A172 (cell line): Measurements from ENCODE around the gene GTF3C2. TPM values are rescaled to one million over a fixed set of nuclear protein-coding genes. Genes with fewer than 3 reads are reported as not detected.
"Not testable (repeated sequence)": the region's sequence is repeated elsewhere in the genome, so short reads cannot be mapped to it uniquely, and the experiment has no call there.

Experiments
- DNase-seq: peaks from one replicate; pipeline ENCODE4 v3.0.0-alpha.2; 2015; ENCODE audit warnings: low spot score
- total RNA-seq: library from RNA; depleted of rRNA; stranded (reverse); fragments of >200 nt; shearing (Covaris generic); gene quantifications from 2 replicates; pipeline ENCODE4 v1.2.3, GENCODE V29; 2014

The GTF3C2 gene
- total RNA-seq, 1 experiment from 2014 or later, result 67.8 TPM

DNA sequence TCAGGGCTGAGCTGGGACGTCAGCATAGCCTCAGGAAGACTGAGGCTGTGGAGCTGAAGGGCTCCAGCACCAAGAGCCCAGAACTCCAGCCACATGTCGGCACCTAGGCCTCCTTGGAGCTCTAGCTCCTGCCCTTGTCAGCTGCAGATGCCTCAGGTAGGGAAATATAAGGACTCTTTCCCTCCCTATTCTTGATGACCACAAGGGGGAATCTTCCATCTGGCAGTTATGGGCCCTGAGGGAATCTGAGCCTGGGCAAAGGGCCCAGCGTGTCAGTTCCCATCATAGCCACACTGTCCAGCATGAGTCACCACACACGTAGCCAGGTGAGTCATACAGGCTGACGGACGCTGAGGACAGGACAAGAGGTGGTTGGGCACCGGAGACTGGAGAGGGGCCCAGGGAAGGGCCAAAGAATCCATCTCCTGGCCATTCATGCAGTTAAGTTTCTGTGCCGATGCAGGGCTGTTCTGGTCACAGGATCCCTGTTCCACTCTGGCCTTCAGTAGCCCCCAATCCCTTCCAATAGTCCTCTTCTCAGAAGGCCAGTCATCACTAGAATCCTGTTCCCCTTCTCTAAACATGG, 35.5 kb downstream of the GTF3C2 start:
- peak; percentile 99 for DNase-seq

DNA sequence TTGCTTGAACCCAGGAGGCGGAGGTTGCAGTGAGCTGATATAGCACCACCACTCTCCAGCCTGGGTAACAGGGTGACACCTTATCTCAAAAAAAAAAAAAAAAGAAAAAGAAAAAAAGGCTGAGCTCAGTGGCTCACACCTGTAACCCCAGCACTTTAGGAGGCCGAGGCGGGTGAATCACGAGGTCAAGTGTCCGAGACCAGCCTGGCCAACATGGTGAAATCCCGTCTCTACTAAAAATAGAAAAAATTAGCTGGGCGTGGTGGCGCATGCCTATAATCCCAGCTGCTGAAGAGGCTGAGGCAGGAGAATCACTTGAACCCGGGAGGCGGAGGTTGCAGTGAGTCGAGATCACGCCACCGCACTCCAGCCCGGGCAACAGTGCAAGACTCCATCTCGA, 36.7 kb downstream of the GTF3C2 start:
- peak; percentile 43 for DNase-seq

DNA sequence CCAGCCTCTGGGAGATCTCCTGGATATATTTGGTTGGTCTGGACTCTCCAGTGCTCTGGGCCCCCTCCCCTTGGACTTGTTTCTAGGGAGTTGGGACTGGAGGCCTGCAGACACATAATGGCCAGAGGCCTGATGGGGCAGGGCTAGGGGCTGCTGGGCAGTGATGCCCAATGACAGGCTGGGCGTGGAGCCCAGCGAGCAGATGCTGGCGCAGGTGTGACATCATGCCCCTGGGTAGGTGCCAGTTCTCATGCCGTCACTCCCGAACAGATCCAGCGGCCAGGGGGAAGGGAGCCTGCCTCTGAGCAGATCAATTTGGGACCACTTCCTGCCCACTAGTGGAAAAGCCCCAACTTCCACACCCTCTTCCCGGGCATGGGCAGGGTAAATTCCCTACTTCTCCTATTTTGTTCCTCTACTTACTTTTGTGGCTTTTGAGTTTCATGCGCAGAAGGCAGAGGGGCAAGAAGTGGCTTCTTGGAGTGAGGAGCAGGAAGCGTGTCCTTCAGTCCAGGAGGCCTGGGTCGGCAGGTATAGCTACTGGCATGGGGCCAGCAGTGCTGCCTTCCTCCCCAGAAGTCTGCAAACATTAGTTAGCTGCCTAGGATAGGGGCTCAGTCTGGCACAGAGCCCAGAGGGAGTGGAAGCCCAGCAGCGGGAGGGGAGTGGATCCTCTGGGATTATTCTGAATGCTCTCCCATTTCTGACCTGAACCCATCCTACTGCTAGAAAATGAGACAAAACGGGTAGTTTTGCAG, 39.7 kb downstream of the GTF3C2 start:
- DNase-seq, result no peak

DNA sequence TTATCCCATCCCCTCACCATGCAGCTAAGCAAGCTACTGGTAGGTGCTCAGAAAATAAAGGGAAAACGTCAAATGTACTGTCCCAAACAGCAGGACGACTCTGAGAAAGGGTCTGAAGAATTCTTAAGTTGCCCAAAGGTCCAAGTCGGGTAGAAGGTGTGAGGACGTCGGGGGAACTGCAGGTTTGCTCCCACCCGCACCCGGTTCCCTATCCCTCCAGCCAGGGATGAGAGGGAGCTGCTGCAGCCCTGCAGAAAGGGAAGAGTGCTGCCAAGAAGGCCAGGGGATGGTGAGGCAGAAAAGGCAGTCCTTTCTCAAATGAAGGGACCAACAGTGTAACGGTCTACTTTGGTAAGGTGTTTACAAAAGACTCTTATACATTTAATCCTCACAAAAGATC, 41.4 kb downstream of the GTF3C2 start:
- DNase-seq, result no peak

DNA sequence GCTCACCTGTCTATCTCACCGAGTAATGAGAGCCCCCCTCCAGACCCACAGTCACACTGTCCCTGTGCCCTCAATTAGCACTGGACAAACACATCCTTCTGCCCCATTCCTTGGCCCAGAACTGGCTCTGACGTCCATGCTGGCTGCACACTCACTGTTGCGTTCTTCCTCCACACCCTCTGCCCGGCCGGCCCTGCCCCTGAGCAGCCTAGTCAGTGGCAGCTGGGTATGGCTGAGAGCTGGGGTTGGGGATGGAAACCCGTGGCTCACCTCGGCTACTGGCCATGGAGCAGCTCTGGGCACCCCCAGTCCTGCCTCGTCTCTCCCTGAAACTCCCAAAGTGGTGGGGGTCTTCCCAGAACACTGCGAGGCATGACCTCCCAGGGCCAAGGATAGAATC, 41.9 kb downstream of the GTF3C2 start:
- DNase-seq, result no peak

DNA sequence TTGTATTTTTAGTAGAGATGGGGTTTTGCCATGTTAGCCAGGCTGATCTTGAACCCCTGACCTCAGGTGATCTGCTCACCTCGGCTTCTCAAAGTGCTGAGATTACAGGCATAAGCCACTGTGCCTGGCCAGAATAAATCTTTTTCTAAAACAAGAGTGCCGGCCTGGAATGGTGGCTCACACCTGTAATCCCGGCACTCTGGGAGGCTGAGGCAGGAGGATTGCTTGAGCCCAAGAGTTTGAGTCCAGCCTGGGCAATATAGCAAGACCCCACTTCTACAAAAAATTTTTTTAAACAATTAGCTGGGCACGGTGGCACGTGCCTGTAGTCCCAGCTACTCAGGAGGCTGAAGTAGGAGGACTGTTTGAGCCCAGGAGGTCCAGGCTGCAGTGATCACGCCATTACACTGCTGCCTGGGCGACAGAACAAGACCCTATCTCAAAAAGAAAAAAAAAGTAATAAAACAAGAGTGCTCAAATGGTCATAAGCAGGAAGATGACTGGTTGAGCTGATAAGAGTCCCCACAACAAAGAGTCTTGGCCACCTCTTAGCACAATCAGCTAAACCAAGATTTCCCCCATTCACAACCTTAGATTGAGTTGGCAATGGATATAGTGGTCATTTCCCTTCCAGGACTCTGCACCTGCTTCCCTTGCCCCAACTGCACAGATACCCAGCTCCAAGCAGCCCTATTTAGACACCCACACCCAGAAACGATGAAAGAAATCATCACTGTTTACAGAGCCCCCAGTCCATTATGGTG, 42.5 kb downstream of the GTF3C2 start:
- no peak for DNase-seq

DNA sequence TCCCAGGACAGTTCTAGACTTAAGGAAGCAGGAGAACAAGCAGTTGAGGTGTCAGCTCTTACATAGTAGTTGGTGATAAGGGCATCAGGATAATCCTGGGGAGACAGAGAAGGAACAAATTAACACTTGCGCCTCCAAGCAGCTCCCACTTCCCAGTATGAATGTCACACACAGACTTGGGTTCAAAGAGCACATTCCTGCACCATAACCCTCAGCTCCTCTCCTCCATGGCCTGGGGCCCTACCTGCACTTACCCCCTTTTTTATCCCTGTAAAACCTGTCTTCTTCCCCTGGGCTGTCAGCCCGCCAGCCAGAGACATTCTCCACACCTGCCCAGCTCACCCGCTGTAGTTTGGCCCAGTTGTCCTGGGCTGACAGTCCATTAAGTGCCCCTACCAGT, 44.4 kb downstream of the GTF3C2 start:
- no peak for DNase-seq

DNA sequence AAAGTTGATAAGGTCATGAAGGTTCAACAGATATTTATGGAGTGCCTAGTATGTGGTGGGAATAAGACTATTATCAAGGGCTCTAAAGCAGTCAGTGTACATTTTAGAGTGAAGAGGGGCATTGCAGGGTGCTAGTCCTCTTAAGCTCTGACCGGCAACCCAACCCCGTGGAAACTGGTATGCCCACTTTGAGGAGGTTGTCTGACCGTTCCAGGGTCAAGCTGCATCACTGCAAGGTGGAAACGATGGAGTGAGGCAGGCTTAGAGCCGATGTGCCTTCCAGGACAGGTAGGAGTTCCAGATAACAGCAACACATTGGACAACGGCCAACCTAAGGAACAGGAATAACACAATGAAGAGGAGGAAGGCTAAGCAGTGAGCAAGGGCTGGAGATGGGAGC, 46.9 kb downstream of the GTF3C2 start:
- DNase-seq, result no peak

DNA sequence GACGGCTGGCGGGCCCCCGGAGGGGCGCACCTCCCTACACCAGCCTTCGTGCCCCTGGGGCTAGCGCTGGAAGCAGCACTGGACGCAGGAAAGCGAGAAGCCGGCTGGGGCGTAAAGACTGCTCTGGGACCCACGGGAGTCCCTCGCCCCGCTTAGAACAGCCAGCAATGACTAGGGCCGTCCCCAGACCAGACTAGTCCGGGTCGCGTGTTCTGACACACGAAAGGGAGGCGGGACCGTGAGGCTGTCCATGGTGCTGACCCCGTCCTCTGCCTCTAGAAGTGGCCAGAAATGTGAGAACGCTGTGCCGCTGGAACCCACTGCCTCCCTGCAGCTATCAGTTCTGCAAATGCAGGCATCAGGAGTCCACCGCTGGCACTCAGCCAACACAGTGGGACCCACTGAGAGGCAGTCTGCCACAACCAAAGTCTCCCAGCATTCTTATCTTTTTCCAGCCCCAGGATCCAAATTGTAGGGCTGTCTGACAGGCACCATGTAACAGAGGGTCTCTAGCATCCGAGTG, 48.1 kb downstream of the GTF3C2 start, which contains the start of gene UCN:
Gene UCN, minus strand, starts transcription at position 87 of the 523 bp plus-strand sequence. CDS start 550 bp downstream, outside the sequence.
- no peak for DNase-seq

DNA sequence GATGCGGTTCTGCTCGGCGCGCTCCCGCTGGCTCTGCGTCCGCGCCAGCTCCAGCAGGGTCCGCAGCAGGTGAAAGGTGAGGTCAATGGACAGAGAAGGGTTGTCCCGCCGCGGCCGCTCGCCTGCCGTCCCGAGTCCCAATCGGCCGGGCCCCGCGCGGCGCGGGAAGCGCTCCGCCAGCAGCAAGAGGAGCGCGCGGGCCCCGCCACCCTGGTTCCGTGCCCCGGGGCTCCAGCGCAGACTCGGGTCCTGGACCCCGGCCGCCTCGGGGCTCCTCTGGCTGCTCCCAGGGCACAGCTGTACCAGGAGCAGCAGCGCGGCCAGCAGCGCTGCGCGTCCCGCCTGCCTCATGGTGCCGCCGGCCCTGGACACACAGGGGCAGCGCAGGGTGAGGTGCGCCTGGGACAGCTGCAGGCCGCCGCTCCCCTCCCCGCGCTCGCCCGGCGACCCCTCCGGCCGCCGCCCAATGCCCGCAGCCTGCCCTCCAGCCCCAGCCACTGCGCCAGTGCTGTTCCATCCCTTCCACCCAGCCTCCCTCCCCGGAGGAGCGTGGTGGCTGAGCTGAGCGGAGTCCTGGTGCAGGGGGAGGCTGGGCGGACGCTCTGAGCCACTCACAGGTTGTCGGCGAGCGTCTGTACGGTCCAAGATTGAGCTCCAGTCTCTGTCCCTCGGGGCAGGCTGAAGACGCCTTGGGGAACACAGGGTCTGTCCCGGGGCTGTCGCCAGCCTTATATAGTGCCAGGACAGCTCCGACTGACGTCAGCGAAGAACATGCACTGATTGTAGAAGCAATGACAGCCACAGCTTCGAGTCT, 48.8 kb downstream of the GTF3C2 start:
- no peak for DNase-seq

DNA sequence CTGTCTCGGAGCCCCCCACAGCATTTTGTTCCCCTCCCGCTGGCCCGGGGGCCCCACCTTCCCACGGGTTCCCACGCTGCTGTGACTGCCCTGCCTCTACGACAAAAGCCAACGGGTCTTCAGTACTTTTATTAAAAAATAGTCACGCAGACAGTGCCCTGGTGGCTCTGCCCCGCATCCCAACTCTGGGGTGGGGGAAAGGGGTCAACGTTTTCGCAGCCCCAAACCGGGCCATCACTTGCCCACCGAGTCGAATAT, 49.3 kb downstream of the GTF3C2 start:
- DNase-seq, result no peak

DNA sequence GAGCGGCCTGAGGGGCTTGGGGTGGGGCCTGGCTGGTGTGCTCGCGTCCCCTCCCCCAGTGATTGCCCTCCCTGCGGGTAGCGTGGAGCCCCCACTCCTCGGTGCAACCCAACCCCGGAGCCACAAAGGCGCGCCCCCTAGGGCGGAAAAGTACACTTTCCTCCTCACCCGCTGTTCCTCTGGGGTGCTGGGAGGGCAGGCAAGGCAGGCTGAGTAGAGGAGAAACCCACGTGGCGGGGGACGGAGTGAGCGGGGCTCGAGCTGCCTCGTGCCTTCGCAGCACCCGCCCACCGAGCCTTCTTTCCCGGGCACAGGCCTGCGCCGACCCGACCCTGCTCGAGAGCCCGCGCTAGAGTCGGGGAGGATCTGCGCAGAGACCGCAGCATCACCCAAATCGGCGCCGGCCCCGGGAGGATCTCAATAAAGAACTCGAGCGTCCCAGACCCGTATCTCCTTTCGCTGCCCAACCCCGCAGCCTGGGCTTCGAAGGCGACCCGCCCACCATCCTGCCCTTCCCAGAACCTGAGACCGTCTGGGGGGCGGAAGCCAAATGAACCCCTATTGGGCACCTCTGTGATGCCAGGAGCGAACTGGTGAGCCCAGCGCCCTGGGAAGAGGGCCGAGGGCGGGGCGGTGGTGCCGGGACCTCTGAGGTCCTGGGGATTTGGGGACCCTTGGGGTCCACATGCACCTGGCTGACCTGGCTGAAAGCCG, 49.8 kb downstream of the GTF3C2 start:
- no peak for DNase-seq

DNA sequence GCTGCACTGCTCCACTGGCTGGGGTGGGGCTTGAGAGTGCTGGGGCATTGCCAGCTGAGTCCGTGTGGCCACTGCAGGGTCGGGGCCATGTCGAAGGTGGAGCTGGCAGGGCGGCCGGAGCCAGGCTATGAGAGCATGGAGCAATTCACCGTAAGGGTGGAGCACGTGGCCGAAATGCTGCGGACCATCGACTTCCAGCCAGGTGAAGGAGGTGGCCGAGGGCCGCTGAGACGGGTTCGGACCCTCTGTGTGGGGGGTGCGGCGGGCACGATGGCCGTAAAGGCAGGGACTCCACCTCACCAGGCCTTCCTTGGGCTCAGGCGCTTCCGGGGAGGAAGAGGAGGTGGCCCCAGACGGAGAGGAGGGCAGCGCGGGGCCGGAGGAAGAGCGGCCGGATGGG, 50.4 kb downstream of the GTF3C2 start:
- DNase-seq, result no peak

DNA sequence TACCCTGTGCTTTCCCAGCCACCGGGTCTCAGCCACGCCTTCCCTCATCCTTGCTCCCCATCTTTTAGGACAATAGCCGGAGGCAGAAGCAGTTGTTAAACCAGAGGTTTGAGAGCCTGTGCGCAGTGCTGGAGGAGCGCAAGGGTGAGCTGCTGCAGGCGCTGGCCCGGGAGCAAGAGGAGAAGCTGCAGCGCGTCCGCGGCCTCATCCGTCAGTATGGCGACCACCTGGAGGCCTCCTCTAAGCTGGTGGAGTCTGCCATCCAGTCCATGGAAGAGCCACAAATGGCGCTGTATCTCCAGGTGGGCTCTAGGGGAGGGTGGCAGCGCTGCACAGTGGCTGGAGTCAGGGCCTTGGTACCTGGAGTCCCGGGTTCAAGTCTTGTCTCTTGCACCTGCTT, 51.0 kb downstream of the GTF3C2 start:
- no peak for DNase-seq

DNA sequence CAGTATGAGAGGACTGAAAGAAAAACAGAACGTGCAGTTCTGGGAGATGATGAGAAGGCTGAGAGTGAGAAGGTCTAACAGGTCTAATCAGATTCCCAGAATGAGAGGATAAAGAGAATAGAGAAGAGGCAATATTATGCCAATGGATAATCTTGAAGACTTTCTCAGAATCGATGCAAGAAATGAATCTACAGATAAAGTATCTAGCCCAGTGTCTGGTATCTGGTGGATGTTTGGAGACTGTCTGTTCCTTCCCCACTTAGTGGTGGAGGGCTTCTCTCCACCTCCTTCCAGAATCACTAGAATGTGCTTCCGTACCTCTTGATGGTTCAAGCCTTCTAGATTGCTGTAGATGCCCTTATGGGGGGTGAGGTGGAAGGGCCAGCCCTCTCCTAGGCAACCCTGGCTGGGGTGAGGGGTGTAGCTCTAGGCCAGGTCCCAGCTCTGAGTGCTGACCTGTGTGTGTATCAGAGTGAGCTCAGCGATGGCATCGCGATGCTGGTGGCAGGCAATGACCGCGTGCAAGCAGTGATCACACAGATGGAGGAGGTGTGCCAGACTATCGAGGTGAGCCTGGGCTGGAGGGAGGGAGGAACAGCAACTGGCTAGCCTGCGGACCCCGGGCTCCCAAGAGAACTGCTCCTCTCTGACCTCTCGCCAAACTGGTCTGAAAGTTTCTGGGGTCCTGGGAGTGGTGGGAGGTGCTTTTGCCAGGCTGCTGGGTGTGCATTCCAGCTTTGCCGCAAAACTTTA, 51.9 kb downstream of the GTF3C2 start:
- DNase-seq, result no peak

DNA sequence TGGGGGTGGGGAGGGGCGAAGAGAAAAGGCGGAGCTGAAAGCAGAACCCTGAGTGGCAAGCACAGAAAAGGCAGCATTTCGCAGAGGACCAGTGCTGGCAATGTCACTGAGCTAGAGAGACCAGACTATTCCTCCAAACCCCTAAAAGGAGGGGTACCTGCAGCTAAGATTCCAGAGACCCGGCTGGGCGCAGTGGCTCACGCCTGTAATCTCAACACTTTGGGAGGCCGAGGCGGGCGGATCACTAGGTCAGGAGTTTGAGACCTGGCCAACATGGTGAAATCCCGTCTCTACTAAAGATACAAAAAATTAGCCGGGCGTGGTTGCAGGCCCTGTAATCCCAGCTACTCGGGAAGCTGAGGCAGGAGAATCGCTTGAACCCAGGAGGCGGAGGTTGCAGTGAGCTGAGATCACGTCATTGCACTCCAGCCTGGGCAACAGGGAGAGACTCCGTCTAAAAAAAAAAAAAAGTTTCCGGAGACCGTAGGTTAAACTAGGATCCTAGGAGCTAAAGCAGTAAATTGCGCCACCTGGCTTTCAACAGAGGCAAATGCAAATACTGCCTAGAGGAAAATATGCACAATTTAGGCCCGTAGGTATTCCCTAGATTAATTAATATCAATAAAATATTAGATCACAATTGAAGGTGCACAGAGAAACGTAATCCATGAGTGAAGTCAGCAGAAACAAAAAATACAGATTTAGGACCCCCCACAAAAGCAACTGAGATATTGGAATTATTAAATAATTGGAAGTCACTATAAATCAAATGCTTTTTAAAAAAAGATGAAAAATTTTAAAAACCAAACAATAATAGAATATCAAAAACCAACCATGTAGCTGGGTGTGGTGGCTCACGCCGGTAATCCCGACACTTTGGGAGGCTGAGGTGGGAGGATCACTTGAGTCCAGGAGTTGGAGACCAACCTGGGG, 53.2 kb downstream of the GTF3C2 start:
- DNase-seq, result peak; percentile 73

DNA sequence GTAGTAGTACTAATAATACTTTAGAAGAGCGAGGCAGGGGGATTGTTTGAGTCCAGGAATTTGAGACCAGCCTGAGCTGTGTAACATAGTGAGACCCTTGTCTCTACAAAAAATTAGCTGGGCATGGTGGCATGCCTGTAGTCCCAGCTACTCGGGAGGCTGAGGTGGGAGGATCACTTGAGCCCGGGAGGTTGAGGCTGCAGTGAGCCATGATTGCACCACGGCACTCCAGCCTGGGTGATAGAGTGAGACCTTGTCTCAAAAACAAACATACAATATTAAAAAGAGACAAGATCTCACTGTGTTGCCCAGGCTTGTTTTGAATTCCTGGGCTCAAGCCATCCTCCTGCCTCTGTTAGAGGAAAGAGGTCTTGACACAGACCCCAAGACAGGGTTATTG, 56.0 kb downstream of the GTF3C2 start:
- DNase-seq, result not testable (repeated sequence)

DNA sequence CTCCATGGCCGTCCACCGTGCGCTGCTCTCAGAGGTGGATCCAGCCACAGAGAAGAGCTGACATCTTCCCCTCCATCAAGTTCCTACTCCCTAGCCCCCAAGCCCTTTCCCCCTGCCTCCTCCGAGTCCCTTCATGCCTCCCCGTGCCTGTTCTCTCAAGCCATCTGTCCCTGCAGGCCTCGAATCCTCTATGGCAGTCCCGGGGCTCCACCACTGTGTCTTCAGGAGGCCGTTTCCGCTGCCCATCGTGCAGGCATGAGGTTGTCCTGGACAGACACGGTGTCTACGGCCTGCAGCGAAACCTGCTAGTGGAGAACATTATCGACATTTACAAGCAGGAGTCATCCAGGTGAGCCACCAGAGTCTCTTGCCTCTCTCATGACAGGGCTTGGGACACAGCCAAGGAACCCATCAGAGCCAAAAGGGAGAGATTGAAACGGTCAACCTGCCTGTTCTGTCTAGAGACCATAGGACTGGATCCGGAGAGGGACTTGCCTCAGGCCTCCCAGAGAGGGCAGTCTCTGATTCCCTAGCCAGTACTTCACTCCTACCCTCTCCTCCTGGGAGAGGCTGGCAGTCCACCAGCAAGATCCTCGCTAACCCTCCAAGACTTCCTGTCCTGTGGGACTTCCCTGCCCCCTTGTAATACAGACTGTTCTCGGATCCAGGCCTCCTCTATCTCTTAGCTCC, 58.0 kb downstream of the GTF3C2 start:
- DNase-seq, result peak; percentile 47

DNA sequence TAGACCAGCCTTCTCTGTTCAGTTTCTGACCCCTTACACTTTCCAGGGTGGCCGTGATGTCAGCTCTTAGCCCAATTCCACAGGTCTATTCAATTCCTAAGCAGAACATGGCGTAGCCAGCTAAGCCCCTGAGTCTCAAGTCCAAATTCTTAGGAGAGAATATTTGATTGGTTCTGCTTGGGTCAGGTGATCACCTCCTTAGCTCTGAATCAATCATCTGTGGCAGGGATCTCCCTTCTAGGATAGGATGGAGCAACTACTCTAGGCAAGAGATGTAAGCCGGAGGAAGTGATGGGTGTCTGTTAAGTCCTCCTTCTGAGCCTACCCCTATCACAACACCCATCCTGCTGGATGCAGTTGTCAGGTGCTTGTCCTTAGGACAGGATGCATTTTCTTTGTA, 59.4 kb downstream of the GTF3C2 start:
- no peak for DNase-seq
